NT2/D1 (cell line): ENCODE data around the gene MYO1E.
A peak's percentile ranks its signal among the peaks of the same experiment; 100 is the strongest.

Experiments used
- DNase-seq: peaks from one replicate; pipeline ENCODE4 v3.0.0-alpha.2; 2011; ENCODE audit warnings: low read depth, low spot score
- H3K27me3 ChIP-seq: 2 replicates; pipeline ENCODE4 v1.6.0; 2011; ENCODE audit warnings: mild to moderate bottlenecking; ENCODE audit not compliant: insufficient read length, insufficient read depth
- H3K36me3 ChIP-seq: 2 replicates; pipeline ENCODE4 v1.6.1; 2011; ENCODE audit warnings: mild to moderate bottlenecking, low read length, mixed read lengths; ENCODE audit not compliant: insufficient read depth, insufficient read length
- H3K4me1 ChIP-seq: 2 replicates; pipeline ENCODE4 v1.5.1; 2011; ENCODE audit not compliant: insufficient read depth, insufficient read length
- H3K4me3 ChIP-seq: 2 replicates; pipeline ENCODE4 v1.5.1; 2011; ENCODE audit warnings: low read depth; ENCODE audit not compliant: insufficient read length
- H3K9ac ChIP-seq: 2 replicates; pipeline ENCODE4 v1.6.0; 2011; ENCODE audit warnings: low read depth; ENCODE audit not compliant: insufficient read length
- H3K9me3 ChIP-seq: 2 replicates; pipeline ENCODE4 v1.5.1; 2011; ENCODE audit warnings: mild to moderate bottlenecking, low read length; ENCODE audit not compliant: insufficient read depth
- SUZ12 ChIP-seq: IDR thresholded peaks from 2 replicates; pipeline ENCODE4 v1.6.1; 2011; ENCODE audit not compliant: insufficient read length, insufficient read depth; ENCODE audit errors: extremely low read depth
- YY1 ChIP-seq: IDR thresholded peaks from 2 replicates; pipeline ENCODE4 v1.6.1; 2011; ENCODE audit not compliant: insufficient read length, insufficient read depth
- ZNF274 ChIP-seq: IDR thresholded peaks from 2 replicates; pipeline ENCODE4 v1.6.1; 2011; ENCODE audit warnings: mild to moderate bottlenecking, low read depth, low read length

MYO1E gene

GRCh38 chr15:59256482-59256881 is 116.2 kb downstream of the MYO1E start:
- H3K27me3 ChIP-seq, result no peaks in the 10 kb centered on the region
- H3K4me1 ChIP-seq, result no peaks in the 10 kb centered on the region
- peaks cover 5% of the 10 kb centered on the region for H3K36me3 ChIP-seq
- no peak overlapping the region for H3K4me3 ChIP-seq
- no peak for DNase-seq
- TF ChIP-seq YY1 (no peak), SUZ12 (no peak), ZNF274 (no peak)
- no peak overlapping the region for H3K9ac ChIP-seq
- H3K9me3 ChIP-seq, result no peaks in the 10 kb centered on the region

- no peak overlapping the region for H3K4me3 ChIP-seq
- H3K36me3 ChIP-seq, result peaks cover 5% of the 10 kb centered on the region
- H3K9me3 ChIP-seq, result no peaks in the 10 kb centered on the region
- TF ChIP-seq YY1, result no peak
- TF ChIP-seq SUZ12, result no peak
- no peak for TF ChIP-seq ZNF274
- no peaks in the 10 kb centered on the region for H3K4me1 ChIP-seq
- H3K9ac ChIP-seq, result no peak overlapping the region
- H3K27me3 ChIP-seq, result no peaks in the 10 kb centered on the region
- DNase-seq, result no peak
Observed at GRCh38 chr15:59255680-59256336, 116.9 kb downstream of the MYO1E start.

GRCh38 chr15:59252137-59252536 is 120.5 kb downstream of the MYO1E start:
- H3K36me3 ChIP-seq, result peaks cover 3% of the 10 kb centered on the region
- H3K4me1 ChIP-seq, result no peaks in the 10 kb centered on the region
- no peak overlapping the region for H3K4me3 ChIP-seq
- no peaks in the 10 kb centered on the region for H3K9me3 ChIP-seq
- TF ChIP-seq SUZ12, result no peak
- no peak for TF ChIP-seq ZNF274
- TF ChIP-seq YY1, result no peak
- no peak overlapping the region for H3K9ac ChIP-seq
- no peaks in the 10 kb centered on the region for H3K27me3 ChIP-seq
- DNase-seq, result no peak

GRCh38 chr15:59251001-59251845 is 121.4 kb downstream of the MYO1E start:
- no peak overlapping the region for H3K4me3 ChIP-seq
- TF ChIP-seq ZNF274 (no peak), SUZ12 (no peak), YY1 (no peak)
- H3K9ac ChIP-seq, result no peak overlapping the region
- no peak for DNase-seq
- peaks cover 3% of the 10 kb centered on the region for H3K36me3 ChIP-seq
- no peaks in the 10 kb centered on the region for H3K27me3 ChIP-seq
- H3K4me1 ChIP-seq, result no peaks in the 10 kb centered on the region
- no peaks in the 10 kb centered on the region for H3K9me3 ChIP-seq

- Histone ChIP-seq H3K4me1 (no peaks in the 10 kb centered on the region), H3K9me3 (no peaks in the 10 kb centered on the region), H3K27me3 (no peaks in the 10 kb centered on the region), H3K4me3 (no peak overlapping the region), H3K36me3 (peaks cover 2% of the 10 kb centered on the region), H3K9ac (no peak overlapping the region)
- DNase-seq, result no peak
- TF ChIP-seq ZNF274 (no peak), YY1 (no peak), SUZ12 (no peak)
Observed at GRCh38 chr15:59250249-59250648, 122.4 kb downstream of the MYO1E start.

- peaks cover 2% of the 10 kb centered on the region for H3K36me3 ChIP-seq
- no peak overlapping the region for H3K9ac ChIP-seq
- H3K4me1 ChIP-seq, result no peaks in the 10 kb centered on the region
- H3K9me3 ChIP-seq, result no peaks in the 10 kb centered on the region
- H3K4me3 ChIP-seq, result no peak overlapping the region
- H3K27me3 ChIP-seq, result no peaks in the 10 kb centered on the region
- no peak for TF ChIP-seq ZNF274
- no peak for TF ChIP-seq SUZ12
- no peak for DNase-seq
Observed at GRCh38 chr15:59249816-59250215, 122.9 kb downstream of the MYO1E start.

- no peak overlapping the region for H3K9ac ChIP-seq
- no peak overlapping the region for H3K4me3 ChIP-seq
- peak; percentile 63 for DNase-seq
- H3K9me3 ChIP-seq, result no peaks in the 10 kb centered on the region
- no peaks in the 10 kb centered on the region for H3K4me1 ChIP-seq
- no peaks in the 10 kb centered on the region for H3K27me3 ChIP-seq
- TF ChIP-seq YY1, result no peak
- TF ChIP-seq SUZ12, result no peak
- TF ChIP-seq ZNF274, result no peak
- peaks cover 2% of the 10 kb centered on the region for H3K36me3 ChIP-seq
Observed at GRCh38 chr15:59247364-59247763, 125.3 kb downstream of the MYO1E start.
